ENCODE results near the gene SNTG2. TPM values are rescaled to one million over a fixed set of nuclear protein-coding genes. Genes with fewer than 3 reads are reported as not detected.

The SNTG2 gene
- total and polyA plus RNA-seq, 10 donors = 1.9 to 59.4 (median 18.3) TPM

DNA sequence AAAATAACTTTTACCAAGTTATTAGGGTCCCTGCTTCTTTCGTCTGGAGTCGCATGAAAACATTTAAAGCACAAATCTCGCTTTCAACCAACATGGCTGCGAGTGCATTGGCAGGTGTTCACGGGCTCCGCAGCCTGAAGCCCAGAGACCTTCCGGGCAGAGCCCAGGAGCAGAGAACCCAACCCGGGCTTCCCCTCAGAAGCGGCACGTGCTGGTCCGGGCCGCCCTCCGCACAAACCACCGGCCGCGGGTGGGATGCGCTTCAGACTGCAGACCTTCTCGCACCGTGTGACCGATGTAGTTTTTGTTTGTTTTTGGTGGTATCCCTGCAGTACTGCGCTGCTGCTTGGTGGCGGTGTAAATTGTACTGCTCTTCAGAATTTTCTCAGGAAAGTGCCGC, 357.0 kb downstream of the SNTG2 start:
- peaks cover 0 to 8% (median 0%) of the 10 kb centered on the region in 6 donors for H3K4me1 ChIP-seq
- TF ChIP-seq, protein P1, sequence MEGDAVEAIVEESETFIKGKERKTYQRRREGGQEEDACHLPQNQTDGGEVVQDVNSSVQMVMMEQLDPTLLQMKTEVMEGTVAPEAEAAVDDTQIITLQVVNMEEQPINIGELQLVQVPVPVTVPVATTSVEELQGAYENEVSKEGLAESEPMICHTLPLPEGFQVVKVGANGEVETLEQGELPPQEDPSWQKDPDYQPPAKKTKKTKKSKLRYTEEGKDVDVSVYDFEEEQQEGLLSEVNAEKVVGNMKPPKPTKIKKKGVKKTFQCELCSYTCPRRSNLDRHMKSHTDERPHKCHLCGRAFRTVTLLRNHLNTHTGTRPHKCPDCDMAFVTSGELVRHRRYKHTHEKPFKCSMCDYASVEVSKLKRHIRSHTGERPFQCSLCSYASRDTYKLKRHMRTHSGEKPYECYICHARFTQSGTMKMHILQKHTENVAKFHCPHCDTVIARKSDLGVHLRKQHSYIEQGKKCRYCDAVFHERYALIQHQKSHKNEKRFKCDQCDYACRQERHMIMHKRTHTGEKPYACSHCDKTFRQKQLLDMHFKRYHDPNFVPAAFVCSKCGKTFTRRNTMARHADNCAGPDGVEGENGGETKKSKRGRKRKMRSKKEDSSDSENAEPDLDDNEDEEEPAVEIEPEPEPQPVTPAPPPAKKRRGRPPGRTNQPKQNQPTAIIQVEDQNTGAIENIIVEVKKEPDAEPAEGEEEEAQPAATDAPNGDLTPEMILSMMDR (IDR thresholded peaks at IDR 0.05 in 8 of 11, conservative IDR thresholded peaks at IDR 0.05 in 3 of 11) = no peak
- TF ChIP-seq POLR2A (IDR thresholded peaks at IDR 0.05) (no peak), POLR2AphosphoS5 (IDR thresholded peaks at IDR 0.05) (no peak)
- no peak overlapping the region for H3K27ac ChIP-seq
- no peak for DNase-seq
- 92 to 97% (median 93%) methylated on average over 18 to 23 of the region's 23 CpGs for WGBS, 5 donors
- H3K4me3 ChIP-seq = no peak overlapping the region
- no peaks in the 10 kb centered on the region for H3K36me3 ChIP-seq
- no peaks in the 10 kb centered on the region for H3K9me3 ChIP-seq
- intact Hi-C loops (cut with DNase I; ENCODE audit: low total_unique reads) = no loop called here
- no peaks in the 10 kb centered on the region for H3K27me3 ChIP-seq (replicated peaks in 1 of 7)

DNA sequence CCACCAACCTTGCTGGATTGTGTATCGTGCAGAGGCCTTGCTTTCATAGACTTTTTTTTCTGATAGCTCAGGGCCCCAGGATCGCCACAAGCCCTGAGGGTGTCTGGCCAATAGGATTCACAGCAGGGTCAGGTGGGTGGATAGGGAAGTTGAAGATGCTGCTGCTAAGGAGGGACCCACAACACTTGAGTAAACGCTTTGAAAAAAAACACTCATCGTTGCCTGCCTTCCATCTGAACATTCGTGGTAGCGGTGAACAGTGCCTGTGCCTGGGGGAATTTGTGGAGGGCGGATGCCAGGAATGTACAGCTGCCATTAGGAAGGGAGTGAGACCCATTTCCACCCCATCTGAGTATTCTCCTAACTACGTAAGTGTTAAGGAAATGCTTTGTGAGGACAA, 358.0 kb downstream of the SNTG2 start:
- TF ChIP-seq POLR2A (IDR thresholded peaks at IDR 0.05) (no peak), POLR2AphosphoS5 (IDR thresholded peaks at IDR 0.05) (no peak)
- TF ChIP-seq, protein P1 (IDR thresholded peaks at IDR 0.05 in 8 of 11, conservative IDR thresholded peaks at IDR 0.05 in 3 of 11) = no peak
- Histone ChIP-seq H3K36me3 (no peaks in the 10 kb centered on the region), H3K4me3 (no peak overlapping the region), H3K9me3 (no peaks in the 10 kb centered on the region), H3K4me1 (no peaks in the 10 kb centered on the region), H3K27ac (no peak overlapping the region), H3K27me3 (replicated peaks in 1 of 7) (no peaks in the 10 kb centered on the region)
- no peak for DNase-seq
- 85 to 91% (median 89%) methylated on average over 8 of the region's 8 CpGs for WGBS, 5 donors
- intact Hi-C loops (cut with DNase I; ENCODE audit: low total_unique reads) = no loop called here

DNA sequence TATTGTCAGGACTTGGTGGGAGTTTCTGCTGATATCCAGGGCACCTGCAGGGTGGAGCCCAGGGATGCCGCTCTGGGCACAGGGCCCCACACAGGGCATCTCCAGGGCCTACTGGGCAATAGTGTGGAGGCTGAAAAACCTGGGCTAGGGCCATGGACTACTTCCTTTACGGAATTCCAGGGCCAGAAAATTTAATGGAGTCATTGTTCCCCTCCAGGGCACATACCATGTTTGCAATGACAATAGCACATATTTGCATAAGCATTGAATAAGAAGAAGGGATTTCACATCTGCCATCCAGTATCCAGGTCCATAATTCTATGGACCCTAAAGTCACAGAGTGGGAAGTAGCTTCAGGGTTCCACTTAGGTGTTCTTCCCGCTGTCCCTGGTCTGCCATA, 358.9 kb downstream of the SNTG2 start:
- WGBS, 5 donors = 68 to 95% (median 89%) methylated on average over 2 to 3 of the region's 3 CpGs
- TF ChIP-seq POLR2AphosphoS5 (IDR thresholded peaks at IDR 0.05) = no peak
- TF ChIP-seq, protein P1 (IDR thresholded peaks at IDR 0.05 in 8 of 11, conservative IDR thresholded peaks at IDR 0.05 in 3 of 11) = no peak
- TF ChIP-seq POLR2A (IDR thresholded peaks at IDR 0.05) = no peak
- Histone ChIP-seq H3K27ac (no peak overlapping the region), H3K27me3 (replicated peaks in 1 of 7) (no peaks in the 10 kb centered on the region), H3K4me3 (no peak overlapping the region), H3K36me3 (no peaks in the 10 kb centered on the region), H3K4me1 (no peaks in the 10 kb centered on the region), H3K9me3 (no peaks in the 10 kb centered on the region)
- intact Hi-C loops (cut with DNase I; ENCODE audit: low total_unique reads) = no loop called here
- no peak for DNase-seq

DNA sequence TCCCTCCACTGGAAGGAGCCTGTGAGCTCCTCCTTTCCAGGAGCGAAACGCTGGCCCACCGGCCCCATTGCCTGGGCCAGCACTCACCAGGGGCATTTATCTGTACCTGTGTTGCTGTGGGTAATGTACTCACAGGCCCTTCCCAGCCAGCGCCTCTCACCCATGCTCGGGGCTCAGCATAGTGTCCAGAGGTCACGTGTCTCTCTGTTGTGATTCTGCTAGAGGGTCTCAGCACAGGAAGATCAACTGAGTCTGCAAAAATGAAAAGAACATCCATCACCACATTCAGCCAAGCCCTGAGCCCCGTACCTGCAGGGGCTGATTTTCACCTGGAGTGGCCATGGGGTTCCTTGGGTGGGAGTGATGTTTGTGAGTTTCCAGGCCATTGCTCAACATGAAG, 359.6 kb downstream of the SNTG2 start:
- intact Hi-C loops (cut with DNase I; ENCODE audit: low total_unique reads) = no loop called here
- H3K9me3 ChIP-seq = no peaks in the 10 kb centered on the region
- TF ChIP-seq, protein P1 (IDR thresholded peaks at IDR 0.05 in 8 of 11, conservative IDR thresholded peaks at IDR 0.05 in 3 of 11) = no peak
- TF ChIP-seq POLR2A (IDR thresholded peaks at IDR 0.05) = no peak
- H3K4me1 ChIP-seq = no peaks in the 10 kb centered on the region
- no peak overlapping the region for H3K4me3 ChIP-seq
- no peak for DNase-seq
- H3K27ac ChIP-seq = no peak overlapping the region
- H3K27me3 ChIP-seq (replicated peaks in 1 of 7) = no peaks in the 10 kb centered on the region
- H3K36me3 ChIP-seq = no peaks in the 10 kb centered on the region
- WGBS, 5 donors = 85 to 94% (median 92%) methylated on average over 4 to 7 of the region's 7 CpGs

Data from spleen (tissue), 11 donors.